ENCODE results near the gene SPAAR.

SPAAR gene

DNA sequence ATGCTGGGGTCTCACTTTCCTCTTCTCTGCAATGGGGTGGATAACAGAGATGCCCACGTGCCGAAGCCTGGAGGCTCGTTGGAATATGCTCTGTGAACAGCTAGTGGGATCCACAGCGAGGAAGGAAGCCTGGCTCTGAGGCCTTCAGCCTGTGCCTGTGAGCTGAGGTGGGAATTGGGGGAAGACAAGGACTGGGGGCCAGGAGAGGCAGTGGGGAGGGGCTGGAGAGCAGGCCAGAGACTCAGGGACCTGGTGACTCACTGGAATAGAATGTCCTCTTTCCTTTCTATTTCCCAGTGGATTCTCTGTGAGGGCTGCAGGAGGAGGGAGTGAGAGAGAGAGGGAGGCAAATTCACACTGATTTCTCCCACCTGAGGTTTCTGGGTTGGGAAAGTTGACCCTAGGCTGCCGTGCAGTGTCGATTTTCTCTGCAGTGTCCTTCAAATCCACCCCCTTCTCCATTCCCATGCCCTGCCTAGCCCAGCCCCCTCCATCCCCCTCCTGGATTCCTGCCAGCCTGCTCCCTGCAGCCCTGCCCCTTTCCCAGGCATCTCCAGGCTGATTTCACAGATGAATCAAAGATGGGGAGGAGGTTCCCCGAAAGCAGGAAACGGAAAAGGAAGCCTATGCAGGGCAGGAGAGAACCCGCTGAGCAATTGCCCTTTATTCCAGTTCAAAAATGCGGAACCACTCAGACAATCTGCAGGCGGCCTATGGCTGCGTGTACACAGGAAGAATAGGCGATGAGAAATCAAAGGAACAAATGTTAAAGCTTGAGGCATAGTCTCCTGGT is 1.4 kb upstream of the SPAAR start:
- H3K79me2 ChIP-seq (ENCODE audit: insufficient read depth, low read length) = no peaks in the 10 kb centered on the region
- no peaks in the 10 kb centered on the region for H3K9me3 ChIP-seq (ENCODE audit: insufficient read depth, low read length)
- H2AFZ ChIP-seq (ENCODE audit: low read depth, low read length, severe bottlenecking) = no peak overlapping the region
- no peak overlapping the region for H3K9ac ChIP-seq (ENCODE audit: low read length)
- H4K20me1 ChIP-seq (ENCODE audit: low read depth, low read length) = no peaks in the 10 kb centered on the region
- H3K36me3 ChIP-seq (ENCODE audit: low read length) = no peaks in the 10 kb centered on the region
- H3F3A ChIP-seq (ENCODE audit: insufficient read depth) = no peaks in the 10 kb centered on the region
- no peak overlapping the region for H3K4me3 ChIP-seq (ENCODE audit: insufficient read depth, low read length, poor library complexity, severe bottlenecking)
- H3K9me2 ChIP-seq (replicated peaks; ENCODE audit: insufficient read depth, low read length) = no peaks in the 10 kb centered on the region
- TF ChIP-seq, protein P1, sequence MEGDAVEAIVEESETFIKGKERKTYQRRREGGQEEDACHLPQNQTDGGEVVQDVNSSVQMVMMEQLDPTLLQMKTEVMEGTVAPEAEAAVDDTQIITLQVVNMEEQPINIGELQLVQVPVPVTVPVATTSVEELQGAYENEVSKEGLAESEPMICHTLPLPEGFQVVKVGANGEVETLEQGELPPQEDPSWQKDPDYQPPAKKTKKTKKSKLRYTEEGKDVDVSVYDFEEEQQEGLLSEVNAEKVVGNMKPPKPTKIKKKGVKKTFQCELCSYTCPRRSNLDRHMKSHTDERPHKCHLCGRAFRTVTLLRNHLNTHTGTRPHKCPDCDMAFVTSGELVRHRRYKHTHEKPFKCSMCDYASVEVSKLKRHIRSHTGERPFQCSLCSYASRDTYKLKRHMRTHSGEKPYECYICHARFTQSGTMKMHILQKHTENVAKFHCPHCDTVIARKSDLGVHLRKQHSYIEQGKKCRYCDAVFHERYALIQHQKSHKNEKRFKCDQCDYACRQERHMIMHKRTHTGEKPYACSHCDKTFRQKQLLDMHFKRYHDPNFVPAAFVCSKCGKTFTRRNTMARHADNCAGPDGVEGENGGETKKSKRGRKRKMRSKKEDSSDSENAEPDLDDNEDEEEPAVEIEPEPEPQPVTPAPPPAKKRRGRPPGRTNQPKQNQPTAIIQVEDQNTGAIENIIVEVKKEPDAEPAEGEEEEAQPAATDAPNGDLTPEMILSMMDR (IDR thresholded peaks at IDR 0.05; ENCODE audit: insufficient read depth, low read length, poor library complexity, severe bottlenecking) = no peak
- H3K27me3 ChIP-seq (ENCODE audit: low read length) = no peaks in the 10 kb centered on the region
- no peak overlapping the region for H3K27ac ChIP-seq (ENCODE audit: low read depth, low read length)
- H3K4me2 ChIP-seq (ENCODE audit: low read depth, low read length, poor library complexity, severe bottlenecking) = no peak overlapping the region

DNA sequence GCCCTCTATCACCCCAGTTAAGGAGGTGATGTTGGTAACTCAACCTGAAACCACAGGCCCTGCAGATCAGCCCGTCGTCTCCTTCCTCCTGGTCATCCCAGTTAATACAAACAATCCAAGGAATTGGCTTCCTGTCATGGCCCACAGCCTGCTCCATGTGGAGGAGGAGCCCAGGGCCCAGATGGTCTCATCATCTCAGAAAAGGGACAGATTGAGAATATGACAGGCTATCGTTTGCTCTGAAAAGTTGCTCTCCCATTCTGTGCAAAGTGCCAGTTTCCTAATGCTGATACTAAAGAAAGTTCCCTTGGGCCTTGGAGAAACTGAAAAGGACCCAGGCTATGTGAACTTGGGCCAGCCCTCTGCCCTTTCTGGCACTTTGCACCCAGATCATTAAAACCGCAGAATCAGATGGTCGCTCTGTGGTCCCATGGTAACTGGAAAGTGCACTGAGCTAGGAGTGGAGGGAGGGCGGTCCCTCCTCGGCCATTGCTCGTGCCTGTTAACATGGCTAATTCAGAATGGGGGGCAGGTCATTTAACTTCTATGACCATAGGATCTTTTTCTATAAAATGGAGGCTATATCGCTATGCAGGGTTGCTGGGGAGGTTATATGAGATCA is 675 bp upstream of the SPAAR start:
- TF ChIP-seq, protein P1 (IDR thresholded peaks at IDR 0.05; ENCODE audit: insufficient read depth, low read length, poor library complexity, severe bottlenecking) = no peak
- no peak for TF ChIP-seq EZH2phosphoT487 (conservative IDR thresholded peaks at IDR 0.05; ENCODE audit: low read length)
- Histone ChIP-seq H2AFZ (ENCODE audit: low read depth, low read length, severe bottlenecking) (no peak overlapping the region), H3K4me3 (ENCODE audit: insufficient read depth, low read length, poor library complexity, severe bottlenecking) (no peak overlapping the region), H3K9me2 (replicated peaks; ENCODE audit: insufficient read depth, low read length) (no peaks in the 10 kb centered on the region), H4K20me1 (ENCODE audit: low read depth, low read length) (no peaks in the 10 kb centered on the region), H3K27ac (ENCODE audit: low read depth, low read length) (no peak overlapping the region), H3K27me3 (ENCODE audit: low read length) (no peaks in the 10 kb centered on the region), H3K9me3 (ENCODE audit: insufficient read depth, low read length) (no peaks in the 10 kb centered on the region), H3K4me2 (ENCODE audit: low read depth, low read length, poor library complexity, severe bottlenecking) (no peak overlapping the region), H3K36me3 (ENCODE audit: low read length) (no peaks in the 10 kb centered on the region), H3F3A (ENCODE audit: insufficient read depth) (no peaks in the 10 kb centered on the region), H3K79me2 (ENCODE audit: insufficient read depth, low read length) (no peaks in the 10 kb centered on the region), H3K9ac (ENCODE audit: low read length) (no peak overlapping the region)

DNA sequence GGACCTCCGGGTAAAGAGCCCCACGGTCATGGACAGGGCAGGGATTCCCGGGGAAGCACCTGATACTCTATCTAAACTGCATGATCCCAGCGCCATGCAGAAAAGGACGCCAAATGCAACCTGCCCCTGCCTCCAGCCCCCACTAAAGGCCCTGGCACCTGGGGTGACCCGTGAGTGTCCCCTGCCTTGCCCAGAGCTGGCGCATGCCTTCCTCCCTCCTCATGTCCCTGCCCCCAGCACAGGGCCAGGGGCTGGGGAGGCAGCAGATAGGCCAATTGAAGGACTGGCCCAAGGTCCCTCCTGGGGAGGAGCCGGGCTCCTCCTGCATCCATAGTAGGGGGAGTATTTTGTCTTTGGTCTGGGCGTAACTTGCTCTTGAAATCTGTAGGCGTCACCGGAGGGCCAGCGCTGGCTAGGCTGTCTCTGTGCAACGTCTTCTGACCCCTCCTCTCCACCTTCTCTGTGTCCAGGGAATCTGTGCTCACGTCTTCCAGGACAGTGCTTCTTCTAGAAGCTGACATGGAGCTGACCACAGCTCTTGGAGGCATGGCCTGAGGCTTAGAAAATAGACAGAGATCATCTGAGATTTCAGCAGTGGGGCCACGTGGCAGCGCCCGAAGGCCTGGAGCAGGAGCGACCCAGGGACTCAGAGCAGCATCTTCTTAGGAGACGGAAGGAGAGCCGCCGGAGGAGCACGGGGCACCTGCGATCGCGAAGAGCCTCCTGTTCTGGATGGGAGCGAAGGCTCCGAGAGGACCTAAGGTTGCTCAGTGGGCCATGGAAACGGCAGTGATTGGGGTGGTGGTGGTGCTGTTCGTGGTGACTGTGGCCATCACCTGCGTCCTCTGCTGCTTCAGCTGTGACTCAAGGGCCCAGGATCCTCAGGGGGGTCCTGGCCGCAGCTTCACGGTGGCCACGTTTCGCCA is 660 bp downstream of the SPAAR start:
- no peak overlapping the region for H3K9ac ChIP-seq (ENCODE audit: low read length)
- no peaks in the 10 kb centered on the region for H3F3A ChIP-seq (ENCODE audit: insufficient read depth)
- H3K9me3 ChIP-seq (ENCODE audit: insufficient read depth, low read length) = no peaks in the 10 kb centered on the region; the same call in 1 of the 2 replicates
- H3K4me2 ChIP-seq (ENCODE audit: low read depth, low read length, poor library complexity, severe bottlenecking) = no peak overlapping the region
- no peak overlapping the region for H2AFZ ChIP-seq (ENCODE audit: low read depth, low read length, severe bottlenecking)
- H3K9me2 ChIP-seq (replicated peaks; ENCODE audit: insufficient read depth, low read length) = no peaks in the 10 kb centered on the region
- H3K36me3 ChIP-seq (ENCODE audit: low read length) = no peaks in the 10 kb centered on the region
- H3K4me3 ChIP-seq (ENCODE audit: insufficient read depth, low read length, poor library complexity, severe bottlenecking) = no peak overlapping the region
- no peak overlapping the region for H3K27ac ChIP-seq (ENCODE audit: low read depth, low read length)
- no peaks in the 10 kb centered on the region for H3K27me3 ChIP-seq (ENCODE audit: low read length)
- no peaks in the 10 kb centered on the region for H3K79me2 ChIP-seq (ENCODE audit: insufficient read depth, low read length)
- TF ChIP-seq, protein P1 (IDR thresholded peaks at IDR 0.05; ENCODE audit: insufficient read depth, low read length, poor library complexity, severe bottlenecking) = no peak
- no peak for TF ChIP-seq EZH2phosphoT487 (conservative IDR thresholded peaks at IDR 0.05; ENCODE audit: low read length)
- no peaks in the 10 kb centered on the region for H4K20me1 ChIP-seq (ENCODE audit: low read depth, low read length)

Measured in SU-DHL-6 (cell line).